H1 (cell line): ENCODE results near the gene STXBP6. TPM values are rescaled to one million over a fixed set of nuclear protein-coding genes. Genes with fewer than 3 reads are reported as not detected.

Experiments
- CTCF ChIA-PET: fragments of 300-600 bp; sonication (Branson Sonifier 250); formaldehyde crosslinking; loops from one replicate; lab custom pipeline; 2021; ENCODE audit not compliant: partially characterized antibody; lab: Charles Lee
- POLR2A ChIA-PET: fragments of 300-600 bp; sonication (Branson Sonifier 250); formaldehyde crosslinking; loops from one replicate; lab custom pipeline; 2021; ENCODE audit warnings: inconsistent platforms; ENCODE audit not compliant: partially characterized antibody; lab: Charles Lee
- DNase-seq, 2 experiments: peaks; one replicate each; pipeline versions ENCODE4 v3.0.0 to v3.0.0-alpha.2; 2010 to 2022; ENCODE audit warnings: low spot score in 2 of 2, low read depth in 1 of 2, mixed read lengths in 1 of 2
- FAIRE-seq: peaks from 2 replicates; lab custom pipeline; 2011; peaks lifted over from hg19 to GRCh38; lab: Jason Lieb, UNC
- H2AFZ ChIP-seq: 2 replicates; pipeline ENCODE4 v1.8.1; 2012; ENCODE audit warnings: low read length, inconsistent platforms
- H2AK5ac ChIP-seq: 2 replicates; pipeline ENCODE4 v1.6.1; 2013; ENCODE audit warnings: low read depth, low read length
- H2BK120ac ChIP-seq: replicated peaks from 2 replicates; pipeline ENCODE3; 2013; ENCODE audit warnings: low read depth, low read length, inconsistent platforms
- H2BK12ac ChIP-seq: 2 replicates; pipeline ENCODE4 v1.6.1; 2013; ENCODE audit warnings: low read depth, low read length
- H2BK15ac ChIP-seq: 2 replicates; pipeline ENCODE4 v1.6.1; 2013; ENCODE audit warnings: low read length
- H2BK20ac ChIP-seq: 2 replicates; pipeline ENCODE4 v1.6.1; 2013; ENCODE audit warnings: low read length
- H2BK5ac ChIP-seq: 2 replicates; pipeline ENCODE4 v1.6.1; 2013; ENCODE audit warnings: low read depth, low read length
- H3K14ac ChIP-seq: 2 replicates; pipeline ENCODE4 v1.6.1; 2013; ENCODE audit warnings: inconsistent platforms; ENCODE audit not compliant: insufficient read length
- H3K18ac ChIP-seq: 2 replicates; pipeline ENCODE4 v1.6.1; 2013; ENCODE audit warnings: low read length; ENCODE audit errors: extremely low read depth
- H3K23ac ChIP-seq: 2 replicates; pipeline ENCODE4 v1.6.1; 2013; ENCODE audit warnings: inconsistent platforms; ENCODE audit not compliant: insufficient read length
- H3K23me2 ChIP-seq: 2 replicates; pipeline ENCODE4 v1.6.1; 2013; ENCODE audit warnings: low read depth, low read length
- H3K27ac ChIP-seq: 2 replicates; pipeline ENCODE4 v1.6.1; 2011; ENCODE audit warnings: low read depth, low read length, inconsistent platforms
- H3K27me3 ChIP-seq, 4 experiments: replicated peaks in 1 of 4; 1 replicate in 1 of 4; 2 replicates in 3 of 4; pipeline versions ENCODE4 v1.6.1 to v1.8.1; 2011 to 2013; ENCODE audit warnings: low read length in 3 of 4, mild to moderate bottlenecking in 3 of 4, inconsistent platforms in 2 of 4, mixed read lengths in 2 of 4, moderate library complexity in 1 of 4; ENCODE audit not compliant: control insufficient read depth in 3 of 4, insufficient read depth in 3 of 4; ENCODE audit errors: extremely low read depth in 1 of 4
- H3K36me3 ChIP-seq, 4 experiments: 2 replicates each; pipeline versions ENCODE4 v1.6.1 to v1.8.1; 2011 to 2013; ENCODE audit warnings: mild to moderate bottlenecking in 4 of 4, low read length in 3 of 4, moderate library complexity in 2 of 4, control low read depth in 1 of 4, inconsistent platforms in 1 of 4; ENCODE audit not compliant: insufficient read depth in 4 of 4, control insufficient read depth in 2 of 4
- H3K4ac ChIP-seq: replicated peaks from 2 replicates; pipeline ENCODE3; 2013; ENCODE audit warnings: low read length, low read depth, mixed read lengths, inconsistent platforms; ENCODE audit not compliant: insufficient read length
- H3K4me1 ChIP-seq, 4 experiments: replicated peaks in 1 of 4; 1 replicate in 1 of 4; 2 replicates in 3 of 4; pipeline versions ENCODE4 v1.6.1 to v1.8.1; 2011 to 2013; ENCODE audit warnings: low read length in 3 of 4, inconsistent platforms in 2 of 4, mixed read lengths in 1 of 4; ENCODE audit not compliant: insufficient read depth in 4 of 4, control insufficient read depth in 3 of 4
- H3K4me2 ChIP-seq, 2 experiments: 2 replicates each; pipeline versions ENCODE4 v1.6.1 to v1.8.1; 2011 to 2013; ENCODE audit warnings: low read depth in 2 of 2, low read length in 2 of 2, control low read depth in 1 of 2, inconsistent platforms in 1 of 2, mild to moderate bottlenecking in 1 of 2; ENCODE audit not compliant: insufficient read depth in 1 of 2
- H3K4me3 ChIP-seq, 4 experiments: fragments of 200-600, 300-600 bp in 1 of 4; sonication (generic), shearing (Covaris generic), sonication (Bioruptor Twin) in 1 of 4; 2 replicates each; pipeline versions ENCODE4 v1.5.1 to v1.8.1; 2011 to 2016; ENCODE audit warnings: low read length in 4 of 4, low read depth in 3 of 4, control low read depth in 2 of 4, inconsistent platforms in 2 of 4, mild to moderate bottlenecking in 2 of 4, mixed read lengths in 1 of 4, moderate library complexity in 1 of 4; ENCODE audit not compliant: insufficient read depth in 2 of 4; ENCODE audit errors: extremely low read depth in 1 of 4
- H3K56ac ChIP-seq: replicated peaks from 2 replicates; pipeline ENCODE3; 2013; ENCODE audit warnings: low read depth, mild to moderate bottlenecking, mixed read lengths, low read length, inconsistent platforms; ENCODE audit not compliant: insufficient read length
- H3K79me1 ChIP-seq: 2 replicates; pipeline ENCODE4 v1.6.1; 2013; ENCODE audit warnings: low read depth, low read length, control low read depth
- H3K79me2 ChIP-seq, 2 experiments: 2 replicates each; pipeline versions ENCODE4 v1.6.1 to v1.8.1; 2012 to 2013; ENCODE audit warnings: low read length in 2 of 2, mild to moderate bottlenecking in 2 of 2, inconsistent platforms in 1 of 2; ENCODE audit not compliant: insufficient read depth in 2 of 2, control insufficient read depth in 1 of 2
- H3K9ac ChIP-seq, 4 experiments: replicated peaks in 1 of 4; 1 replicate in 1 of 4; 2 replicates in 3 of 4; pipeline versions ENCODE4 v1.6.1 to v1.8.1; 2011 to 2013; ENCODE audit warnings: low read depth in 3 of 4, low read length in 3 of 4, control low read depth in 2 of 4, mild to moderate bottlenecking in 2 of 4, moderate library complexity in 2 of 4, inconsistent platforms in 1 of 4; ENCODE audit errors: extremely low read depth in 1 of 4
- H3K9me3 ChIP-seq, 2 experiments: 2 replicates each; pipeline versions ENCODE4 v1.6.1 to v1.8.1; 2012 to 2013; ENCODE audit warnings: mild to moderate bottlenecking in 2 of 2, moderate library complexity in 2 of 2, control low read depth in 1 of 2, inconsistent platforms in 1 of 2, low read depth in 1 of 2, low read length in 1 of 2, mixed read lengths in 1 of 2; ENCODE audit not compliant: insufficient read depth in 2 of 2
- H4K20me1 ChIP-seq, 2 experiments: replicated peaks in 1 of 2; 2 replicates each; pipeline versions ENCODE3 to v1.8.1; 2011 to 2013; ENCODE audit warnings: inconsistent platforms in 2 of 2, low read length in 2 of 2, mild to moderate bottlenecking in 1 of 2; ENCODE audit not compliant: insufficient read depth in 2 of 2, control insufficient read depth in 1 of 2
- H4K5ac ChIP-seq: 2 replicates; pipeline ENCODE4 v1.6.1; 2013; ENCODE audit warnings: low read length, low read depth, mixed read lengths, inconsistent platforms; ENCODE audit not compliant: insufficient read length
- H4K8ac ChIP-seq: 2 replicates; pipeline ENCODE4 v1.8.0; 2013; ENCODE audit warnings: mild to moderate bottlenecking, moderate library complexity, low read length, inconsistent platforms; ENCODE audit not compliant: insufficient read depth; ENCODE audit errors: extremely low read depth
- H4K91ac ChIP-seq: replicated peaks from 2 replicates; pipeline ENCODE3; 2013; ENCODE audit warnings: low read length, mixed read lengths, inconsistent platforms; ENCODE audit not compliant: insufficient read length
- BACH1 ChIP-seq: IDR thresholded peaks from 2 replicates; pipeline ENCODE4 v1.6.1; 2012; ENCODE audit warnings: low read length, improper control_type of control experiment
- BCL11A ChIP-seq, 2 experiments: IDR thresholded peaks; one replicate each; pipeline ENCODE4 v1.6.1; 2011; ENCODE audit warnings: low read depth in 2 of 2, low read length in 2 of 2, mild to moderate bottlenecking in 2 of 2
- CBX8 ChIP-seq: fragments of 300-800, 300-1000 bp; sonication (generic); IDR thresholded peaks from 2 replicates; pipeline ENCODE4 v1.7.1; 2016; ENCODE audit warnings: low read depth, low read length, borderline replicate concordance
- CREB1 ChIP-seq: IDR thresholded peaks from 2 replicates; pipeline ENCODE4 v1.6.1; 2012; ENCODE audit warnings: inconsistent platforms
- EZH2 ChIP-seq: fragments of 200-600 bp; sonication (generic); IDR thresholded peaks from 2 replicates; pipeline ENCODE4 v1.7.1; 2012; ENCODE audit warnings: low read depth, mild to moderate bottlenecking, moderate library complexity, low read length, inconsistent platforms; ENCODE audit not compliant: severe bottlenecking
- JUN ChIP-seq: IDR thresholded peaks from 2 replicates; pipeline ENCODE4 v1.6.1; 2011; ENCODE audit warnings: low read depth, mild to moderate bottlenecking, improper control_type of control experiment, low read length
- KDM5A ChIP-seq: fragments of 200-600 bp; IDR thresholded peaks from 2 replicates; pipeline ENCODE4 v1.7.1; 2012; ENCODE audit warnings: mild to moderate bottlenecking, low read length, inconsistent platforms, mixed read lengths
- NRF1 ChIP-seq: IDR thresholded peaks from 2 replicates; pipeline ENCODE4 v1.6.1; 2011; ENCODE audit warnings: mild to moderate bottlenecking, low read depth, low read length, improper control_type of control experiment
- POLR2A ChIP-seq, 2 experiments: IDR thresholded peaks; 1 replicate in 1 of 2; 2 replicates in 1 of 2; pipeline ENCODE4 v1.6.1; 2011; ENCODE audit warnings: low read depth in 2 of 2, low read length in 2 of 2, mild to moderate bottlenecking in 2 of 2; ENCODE audit errors: control extremely low read depth in 1 of 2
- POLR2AphosphoS5 ChIP-seq: IDR thresholded peaks from 2 replicates; pipeline ENCODE4 v1.6.1; 2011; ENCODE audit warnings: low read depth, low read length
- RAD21 ChIP-seq, 2 experiments: IDR thresholded peaks in 1 of 2; conservative IDR thresholded peaks in 1 of 2; 2 replicates each; pipeline ENCODE4 v1.6.1; 2011; ENCODE audit warnings: low read depth in 2 of 2, low read length in 2 of 2, improper control_type of control experiment in 1 of 2, inconsistent platforms in 1 of 2, mild to moderate bottlenecking in 1 of 2, moderate library complexity in 1 of 2
- RFX5 ChIP-seq: IDR thresholded peaks from 2 replicates; pipeline ENCODE4 v1.6.1; 2011; ENCODE audit warnings: low read depth, low read length, improper control_type of control experiment, borderline replicate concordance
- SIX5 ChIP-seq: IDR thresholded peaks from 2 replicates; pipeline ENCODE4 v1.6.1; 2011; ENCODE audit warnings: mild to moderate bottlenecking, low read depth, low read length
- USF2 ChIP-seq: IDR thresholded peaks from 2 replicates; pipeline ENCODE4 v1.6.1; 2011; ENCODE audit warnings: low read length, improper control_type of control experiment
- ZNF274 ChIP-seq: IDR thresholded peaks from 2 replicates; pipeline ENCODE4 v1.7.0; 2012; ENCODE audit warnings: low read length, borderline replicate concordance; ENCODE audit errors: extremely low read depth
- WGBS, 2 experiments: shearing (Covaris generic) in 1 of 2; methylation state at CpG; one replicate each; pipeline versions ENCODE4 v1.1.6 to v1.1.7; 2013 to 2015; ENCODE audit warnings: low lambda C conversion rate in 2 of 2, mixed read lengths in 2 of 2, inconsistent platforms in 1 of 2, low coverage in 1 of 2, missing lambda C conversion rate in 1 of 2; ENCODE audit not compliant: insufficient replicate concordance in 2 of 2, insufficient coverage in 1 of 2, insufficient read length in 1 of 2; ENCODE audit errors: extremely low coverage in 1 of 2, missing lambda C conversion rate in 1 of 2; 5-methylcytosine and 5-hydroxymethylcytosine counted together
- polyA plus RNA-seq, 7 experiments: library from polyadenylated mRNA; depleted of rRNA in 3 of 7; stranded (reverse) in 5 of 7; unstranded in 2 of 7; fragments of >200 nt in 5 of 7; fragments of 200-250 nt in 2 of 7; gene quantifications; 1 replicate in 5 of 7; 2 replicates in 1 of 7; 4 replicates in 1 of 7; pipeline versions ENCODE4 v1.2.1 to v1.2.3, GENCODE V29; 2011 to 2013; ENCODE audit warnings: missing spikeins in 2 of 7, mixed read lengths in 2 of 7
- total RNA-seq: library from RNA; stranded (reverse); fragmentation: NEBNext Ultra II Directional; extraction: Animal tissue kit (Norgen Biotek cat#: 25700); gene quantifications from 2 replicates; pipeline ENCODE4 v1.2.1, GENCODE V29; 2021

The STXBP6 gene
- total and polyA plus RNA-seq, 2 of the 8 experiments (the other 6 are each of a cell fraction or from before 2014, with no cell fraction given) = 9.4 to 18.1 TPM

GRCh38 chr14:24777678-24778077 is 272.3 kb downstream of the STXBP6 start:
- H3K23ac ChIP-seq = no peak overlapping the region
- FAIRE-seq (no peak), DNase-seq (no peak)
- H3K56ac ChIP-seq = no peak overlapping the region
- no peak overlapping the region for H3K14ac ChIP-seq
- H4K8ac ChIP-seq = no peak overlapping the region
- H4K91ac ChIP-seq = no peak overlapping the region
- no peaks in the 10 kb centered on the region for H4K20me1 ChIP-seq
- no peak overlapping the region for H2BK15ac ChIP-seq
- H4K5ac ChIP-seq = no peak overlapping the region
- H2AFZ ChIP-seq = no peak overlapping the region
- no peaks in the 10 kb centered on the region for H3K27me3 ChIP-seq
- no peaks in the 10 kb centered on the region for H3K36me3 ChIP-seq
- no peak overlapping the region for H2AK5ac ChIP-seq
- no peak overlapping the region for H2BK120ac ChIP-seq
- H3K23me2 ChIP-seq = no peaks in the 10 kb centered on the region
- POLR2A ChIA-PET = no interaction called here
- CTCF ChIA-PET = interaction anchor here (1.2 to 2.6 kb wide), 5 partner anchors 10 to 67 kb away, joined by 3 to 7 read pairs (median 4); no protein-coding TSS in a partner anchor
- no peak overlapping the region for H3K4ac ChIP-seq
- H3K9me3 ChIP-seq = no peaks in the 10 kb centered on the region
- peaks cover 0 to 2% (median 0%) of the 10 kb centered on the region in 4 experiments; a peak in 1 of 7 replicates for H3K4me1 ChIP-seq
- WGBS, 2 experiments = 92% methylated on average over 2 of the region's 2 CpGs; no CpG with 5 or more reads in 1 of the 2 experiments
- no peaks in the 10 kb centered on the region for H3K79me2 ChIP-seq
- no peak overlapping the region for H2BK5ac ChIP-seq
- no peak overlapping the region for H3K18ac ChIP-seq
- H3K9ac ChIP-seq = no peak overlapping the region
- H3K4me3 ChIP-seq = no peak overlapping the region
- H2BK20ac ChIP-seq = no peak overlapping the region
- no peak overlapping the region for H3K27ac ChIP-seq
- H2BK12ac ChIP-seq = no peak overlapping the region
- H3K4me2 ChIP-seq = no peak overlapping the region
- no peaks in the 10 kb centered on the region for H3K79me1 ChIP-seq
- TF ChIP-seq BCL11A (IDR thresholded peaks at IDR 0.05; ENCODE audit: low read depth in 2 of 2, low read length in 2 of 2) (no peak), POLR2A (IDR thresholded peaks at IDR 0.05; ENCODE audit: control extremely low read depth in 1 of 2, low read depth in 2 of 2, low read length in 2 of 2) (no peak), RAD21 (IDR thresholded peaks at IDR 0.05 in 1 of 2, conservative IDR thresholded peaks at IDR 0.05 in 1 of 2; ENCODE audit: low read depth in 2 of 2, low read length in 2 of 2) (no peak), POLR2AphosphoS5 (no peak), NRF1 (no peak), ZNF274 (no peak), BACH1 (no peak), EZH2 (no peak), USF2 (no peak), CREB1 (no peak), JUN (no peak), CBX8 (no peak), KDM5A (no peak), SIX5 (no peak), RFX5 (no peak)
